ENCODE results near the gene RSRC1.

DNA sequence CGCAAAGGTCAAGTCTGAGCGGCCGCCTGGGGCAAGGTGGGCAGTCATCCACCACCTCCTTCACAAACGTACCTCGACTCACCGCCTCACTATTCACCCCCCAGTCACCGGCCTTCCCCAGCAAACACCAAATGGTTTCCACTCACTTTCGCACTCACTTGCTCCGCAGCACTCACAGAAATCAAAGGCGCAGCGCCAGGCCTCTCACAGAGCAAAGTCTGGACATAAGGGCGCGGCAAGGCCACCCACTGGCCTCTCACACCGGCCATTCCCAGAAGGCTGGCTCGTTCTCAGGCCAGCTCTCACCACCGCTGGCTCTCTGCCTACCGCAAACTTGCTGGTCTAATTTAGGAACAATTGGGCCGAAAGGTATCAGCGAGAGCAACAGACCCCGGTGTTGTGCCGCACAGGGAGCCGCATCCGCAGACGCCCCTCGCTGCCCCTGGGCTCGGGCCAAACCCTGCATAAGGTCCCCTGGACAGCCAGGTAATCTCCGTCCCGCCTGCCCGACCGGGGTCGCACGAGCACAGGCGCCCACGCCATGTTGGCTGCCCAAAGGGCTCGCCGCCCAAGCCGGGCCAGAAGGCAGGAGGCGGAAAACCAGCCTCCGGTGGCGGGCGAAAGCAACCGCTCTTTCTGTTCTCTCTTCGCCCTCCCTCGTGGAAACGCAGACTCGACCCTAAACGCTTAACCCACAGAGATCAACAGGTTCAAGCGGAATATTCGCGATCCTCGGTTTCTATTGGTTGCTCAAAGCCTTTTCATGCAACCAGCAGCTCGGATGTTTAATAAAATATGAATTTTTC, 6.6 kb upstream of the RSRC1 start:
- TF ChIP-seq, protein P1, sequence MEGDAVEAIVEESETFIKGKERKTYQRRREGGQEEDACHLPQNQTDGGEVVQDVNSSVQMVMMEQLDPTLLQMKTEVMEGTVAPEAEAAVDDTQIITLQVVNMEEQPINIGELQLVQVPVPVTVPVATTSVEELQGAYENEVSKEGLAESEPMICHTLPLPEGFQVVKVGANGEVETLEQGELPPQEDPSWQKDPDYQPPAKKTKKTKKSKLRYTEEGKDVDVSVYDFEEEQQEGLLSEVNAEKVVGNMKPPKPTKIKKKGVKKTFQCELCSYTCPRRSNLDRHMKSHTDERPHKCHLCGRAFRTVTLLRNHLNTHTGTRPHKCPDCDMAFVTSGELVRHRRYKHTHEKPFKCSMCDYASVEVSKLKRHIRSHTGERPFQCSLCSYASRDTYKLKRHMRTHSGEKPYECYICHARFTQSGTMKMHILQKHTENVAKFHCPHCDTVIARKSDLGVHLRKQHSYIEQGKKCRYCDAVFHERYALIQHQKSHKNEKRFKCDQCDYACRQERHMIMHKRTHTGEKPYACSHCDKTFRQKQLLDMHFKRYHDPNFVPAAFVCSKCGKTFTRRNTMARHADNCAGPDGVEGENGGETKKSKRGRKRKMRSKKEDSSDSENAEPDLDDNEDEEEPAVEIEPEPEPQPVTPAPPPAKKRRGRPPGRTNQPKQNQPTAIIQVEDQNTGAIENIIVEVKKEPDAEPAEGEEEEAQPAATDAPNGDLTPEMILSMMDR (IDR thresholded peaks at IDR 0.05) = no peak
- TF ChIP-seq EZH2 (IDR thresholded peaks at IDR 0.05; ENCODE audit: borderline replicate concordance, insufficient read depth, low read depth, low read length, poor library complexity, severe bottlenecking) = peak; percentile 92
